Liver (tissue), 9 donors: ENCODE results near the gene DICER1. TPM values are rescaled to one million over a fixed set of nuclear protein-coding genes. Genes with fewer than 3 reads are reported as not detected.

Experiments
- DNase-seq: peaks from one replicate; pipeline ENCODE4 v3.0.0-alpha.2; 2017; ENCODE audit warnings: low spot score
- H3K27ac ChIP-seq, 2 donors: one replicate each; pipeline ENCODE4 v1.7.0; 2013; ENCODE audit warnings: inconsistent platforms in 2 of 2, low read length in 2 of 2, control low read depth in 1 of 2, low read depth in 1 of 2, mild to moderate bottlenecking in 1 of 2
- H3K27me3 ChIP-seq, 4 donors: one replicate each; pipeline versions ENCODE4 v1.6.1 to v1.7.0; 2013; ENCODE audit warnings: low read length in 3 of 4, inconsistent platforms in 1 of 4, mild to moderate bottlenecking in 1 of 4, moderate library complexity in 1 of 4; ENCODE audit not compliant: control insufficient read depth in 4 of 4, insufficient read depth in 4 of 4
- H3K36me3 ChIP-seq, 4 donors: one replicate each; pipeline versions ENCODE4 v1.6.1 to v1.7.0; 2013; ENCODE audit warnings: low read length in 3 of 4, mild to moderate bottlenecking in 3 of 4, low read depth in 1 of 4, moderate library complexity in 1 of 4; ENCODE audit not compliant: control insufficient read depth in 4 of 4, insufficient read depth in 3 of 4
- H3K4me1 ChIP-seq, 4 donors: one replicate each; pipeline versions ENCODE4 v1.6.1 to v1.7.0; 2013; ENCODE audit warnings: low read length in 3 of 4, mild to moderate bottlenecking in 3 of 4, moderate library complexity in 1 of 4; ENCODE audit not compliant: control insufficient read depth in 4 of 4, insufficient read depth in 4 of 4
- H3K4me3 ChIP-seq, 3 donors: one replicate each; pipeline versions ENCODE4 v1.6.1 to v1.7.0; 2013; ENCODE audit warnings: low read length in 3 of 3, control low read depth in 1 of 3, low read depth in 1 of 3, mild to moderate bottlenecking in 1 of 3
- H3K9ac ChIP-seq, 2 donors: one replicate each; pipeline ENCODE4 v1.7.0; 2013; ENCODE audit warnings: low read length in 2 of 2, mild to moderate bottlenecking in 2 of 2, moderate library complexity in 2 of 2, control low read depth in 1 of 2, low read depth in 1 of 2
- H3K9me3 ChIP-seq, 4 donors: one replicate each; pipeline versions ENCODE4 v1.6.1 to v1.7.0; 2013; ENCODE audit warnings: low read length in 3 of 4; ENCODE audit not compliant: control insufficient read depth in 4 of 4
- EGR1 ChIP-seq, 2 donors: IDR thresholded peaks; 2 replicates each; pipeline ENCODE4 v1.6.1; 2016 to 2018; ENCODE audit warnings: antibody characterized with exemption in 2 of 2, low read depth in 2 of 2
- FOXA1 ChIP-seq: IDR thresholded peaks from 2 replicates; pipeline ENCODE4 v1.6.1; 2016; ENCODE audit warnings: antibody characterized with exemption
- FOXA2 ChIP-seq: IDR thresholded peaks from 2 replicates; pipeline ENCODE4 v1.6.1; 2016; ENCODE audit warnings: antibody characterized with exemption
- HNF4A ChIP-seq, 2 donors: conservative IDR thresholded peaks; 2 replicates each; pipeline ENCODE4 v1.6.1; 2016; ENCODE audit warnings: antibody characterized with exemption in 2 of 2, mild to moderate bottlenecking in 2 of 2
- HNF4G ChIP-seq: IDR thresholded peaks from 2 replicates; pipeline ENCODE4 v1.6.1; 2016; ENCODE audit warnings: antibody characterized with exemption
- JUND ChIP-seq, 2 donors: IDR thresholded peaks; 2 replicates each; pipeline ENCODE4 v1.6.1; 2016; ENCODE audit warnings: antibody characterized with exemption in 2 of 2
- MAX ChIP-seq: IDR thresholded peaks from 2 replicates; pipeline ENCODE4 v1.6.1; 2016; ENCODE audit warnings: antibody characterized with exemption
- NR2F2 ChIP-seq: IDR thresholded peaks from 2 replicates; pipeline ENCODE4 v1.6.1; 2016; ENCODE audit warnings: antibody characterized with exemption
- RAD21 ChIP-seq, 2 donors: IDR thresholded peaks; 2 replicates each; pipeline ENCODE4 v1.6.1; 2016; ENCODE audit warnings: antibody characterized with exemption in 2 of 2, mild to moderate bottlenecking in 2 of 2
- REST ChIP-seq: IDR thresholded peaks from 2 replicates; pipeline ENCODE4 v1.6.1; 2016; ENCODE audit warnings: antibody characterized with exemption, mild to moderate bottlenecking
- RXRA ChIP-seq, 2 donors: IDR thresholded peaks; 2 replicates each; pipeline ENCODE4 v1.6.1; 2017 to 2018; ENCODE audit warnings: antibody characterized with exemption in 2 of 2, mild to moderate bottlenecking in 1 of 2
- SP1 ChIP-seq: IDR thresholded peaks from 2 replicates; pipeline ENCODE4 v1.6.1; 2018; ENCODE audit warnings: antibody characterized with exemption, mild to moderate bottlenecking
- TAF1 ChIP-seq: conservative IDR thresholded peaks from 2 replicates; pipeline ENCODE4 v1.6.1; 2016; ENCODE audit warnings: antibody characterized with exemption, mild to moderate bottlenecking
- WGBS: extraction: QIAGEN DNeasy Blood & Tissue Kit; methylation state at CpG from one replicate; pipeline ENCODE4 v1.1.7; 2013; 5-methylcytosine and 5-hydroxymethylcytosine counted together
- polyA plus RNA-seq, 2 donors: library from polyadenylated mRNA; stranded (reverse) in 1 of 2; unstranded in 1 of 2; fragments of 200-250 nt in 1 of 2; fragments of >200 nt in 1 of 2; fragmentation: Nextera tagmentation in 1 of 2; extraction: Ambion mirVana in 1 of 2; gene quantifications; one replicate each; pipeline versions ENCODE4 v1.2.1 to v1.2.3, GENCODE V29; 2013 to 2015
- total RNA-seq, 2 donors: library from RNA; depleted of rRNA; stranded (reverse); fragments of >200 nt; gene quantifications; one replicate each; pipeline ENCODE4 v1.2.3, GENCODE V29; 2014
- TF ChIP-seq, protein P1 (sequence below): fragments of 150-350 bp; IDR thresholded peaks from 2 replicates; pipeline ENCODE4 v1.5.1; 2017; ENCODE audit warnings: improper control_type of control experiment, low read depth, low read length; ENCODE audit not compliant: missing input control
- TF ChIP-seq, protein P2 (sequence below): IDR thresholded peaks from 2 replicates; pipeline ENCODE4 v1.6.1; 2016; ENCODE audit warnings: antibody characterized with exemption
- TF ChIP-seq, protein P3 (sequence below): IDR thresholded peaks from 2 replicates; pipeline ENCODE4 v1.6.1; 2016; ENCODE audit warnings: antibody characterized with exemption
- donor health status: healthy.
- donor health status: healthy.
- donor health status: healthy.
- donor health status: healthy.
- donor health status: healthy.

Gene DICER1
- total and polyA plus RNA-seq, 4 donors, result 7.5 to 43.6 (median 20.3) TPM

DNA sequence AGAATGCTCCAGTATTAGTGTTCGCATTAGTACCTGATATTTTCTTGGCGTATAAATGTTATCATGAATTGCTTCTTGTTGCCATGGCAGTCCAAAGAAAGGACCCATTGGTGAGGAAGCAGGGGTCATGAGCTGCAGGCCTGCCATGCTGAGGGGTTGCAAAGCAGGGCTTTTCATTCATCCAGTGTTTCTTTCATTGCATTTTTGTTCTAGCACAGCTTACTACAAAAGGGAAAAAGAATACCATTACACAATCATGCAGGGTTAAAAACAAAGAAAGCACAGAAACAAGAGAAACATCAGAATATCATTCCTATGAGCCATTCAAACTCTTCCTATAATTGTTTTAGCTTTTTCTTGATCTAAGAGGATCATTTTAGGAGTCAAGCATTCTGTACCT, 24.0 kb downstream of the DICER1 start (continued):
- TF ChIP-seq, protein P1, sequence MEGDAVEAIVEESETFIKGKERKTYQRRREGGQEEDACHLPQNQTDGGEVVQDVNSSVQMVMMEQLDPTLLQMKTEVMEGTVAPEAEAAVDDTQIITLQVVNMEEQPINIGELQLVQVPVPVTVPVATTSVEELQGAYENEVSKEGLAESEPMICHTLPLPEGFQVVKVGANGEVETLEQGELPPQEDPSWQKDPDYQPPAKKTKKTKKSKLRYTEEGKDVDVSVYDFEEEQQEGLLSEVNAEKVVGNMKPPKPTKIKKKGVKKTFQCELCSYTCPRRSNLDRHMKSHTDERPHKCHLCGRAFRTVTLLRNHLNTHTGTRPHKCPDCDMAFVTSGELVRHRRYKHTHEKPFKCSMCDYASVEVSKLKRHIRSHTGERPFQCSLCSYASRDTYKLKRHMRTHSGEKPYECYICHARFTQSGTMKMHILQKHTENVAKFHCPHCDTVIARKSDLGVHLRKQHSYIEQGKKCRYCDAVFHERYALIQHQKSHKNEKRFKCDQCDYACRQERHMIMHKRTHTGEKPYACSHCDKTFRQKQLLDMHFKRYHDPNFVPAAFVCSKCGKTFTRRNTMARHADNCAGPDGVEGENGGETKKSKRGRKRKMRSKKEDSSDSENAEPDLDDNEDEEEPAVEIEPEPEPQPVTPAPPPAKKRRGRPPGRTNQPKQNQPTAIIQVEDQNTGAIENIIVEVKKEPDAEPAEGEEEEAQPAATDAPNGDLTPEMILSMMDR, result no peak
- TF ChIP-seq HNF4G (no peak), NR2F2 (no peak)

DNA sequence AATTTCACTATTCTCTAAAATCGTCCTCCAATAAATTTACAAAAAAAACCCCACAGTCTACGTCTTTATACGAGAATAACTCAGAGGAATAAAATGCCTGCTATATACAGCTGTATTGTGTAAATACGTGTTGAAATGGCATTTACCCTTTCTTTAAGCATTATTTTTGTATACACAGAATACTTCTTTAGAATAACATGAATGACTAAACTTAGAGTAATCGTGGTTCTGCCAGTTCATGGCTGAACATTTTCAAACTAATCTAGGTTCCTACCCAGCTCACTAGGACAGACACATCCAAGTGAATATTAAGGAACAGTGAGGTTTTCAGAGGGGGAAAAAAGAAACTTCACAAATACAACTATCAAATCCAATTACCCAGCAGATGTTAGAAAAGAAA, 24.6 kb downstream of the DICER1 start:
- TF ChIP-seq, protein P1, result no peak
- TF ChIP-seq MAX (no peak), NR2F2 (no peak), JUND (IDR thresholded peaks at IDR 0.05) (no peak), FOXA1 (no peak), FOXA2 (no peak), SP1 (no peak), HNF4G (no peak), REST (no peak), RAD21 (IDR thresholded peaks at IDR 0.05) (no peak), EGR1 (IDR thresholded peaks at IDR 0.05; ENCODE audit: low read depth in 2 of 2) (no peak)
- TF ChIP-seq, protein P2, sequence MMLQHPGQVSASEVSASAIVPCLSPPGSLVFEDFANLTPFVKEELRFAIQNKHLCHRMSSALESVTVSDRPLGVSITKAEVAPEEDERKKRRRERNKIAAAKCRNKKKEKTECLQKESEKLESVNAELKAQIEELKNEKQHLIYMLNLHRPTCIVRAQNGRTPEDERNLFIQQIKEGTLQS, result no peak
- H3K27ac ChIP-seq, result no peak overlapping the region
- H3K36me3 ChIP-seq, result peaks cover 0 to 16% (median 3%) of the 10 kb centered on the region in 4 donors
- no peaks in the 10 kb centered on the region for H3K9me3 ChIP-seq
- no peak overlapping the region for H3K4me3 ChIP-seq
- H3K27me3 ChIP-seq, result no peaks in the 10 kb centered on the region
- no peak for DNase-seq
- H3K9ac ChIP-seq, result no peak overlapping the region
- WGBS, result 95% methylated on average over 5 of the region's 5 CpGs
- peaks cover 1 to 5% (median 3%) of the 10 kb centered on the region in 4 donors for H3K4me1 ChIP-seq

- no peak overlapping the region for H3K9ac ChIP-seq
- no peak overlapping the region for H3K4me3 ChIP-seq
- H3K9me3 ChIP-seq, result no peaks in the 10 kb centered on the region
- DNase-seq, result no peak
- peaks cover 2 to 19% (median 4%) of the 10 kb centered on the region in 4 donors for H3K36me3 ChIP-seq
- peaks cover 4 to 14% (median 8%) of the 10 kb centered on the region in 4 donors for H3K4me1 ChIP-seq
- no peak overlapping the region for H3K27ac ChIP-seq
- WGBS, result 94% methylated on average over 3 of the region's 3 CpGs
- H3K27me3 ChIP-seq, result no peaks in the 10 kb centered on the region
- TF ChIP-seq SP1 (no peak), RXRA (IDR thresholded peaks at IDR 0.05) (no peak), JUND (IDR thresholded peaks at IDR 0.05) (no peak), HNF4A (conservative IDR thresholded peaks at IDR 0.05) (no peak), HNF4G (no peak), TAF1 (no peak)
- TF ChIP-seq, protein P3, sequence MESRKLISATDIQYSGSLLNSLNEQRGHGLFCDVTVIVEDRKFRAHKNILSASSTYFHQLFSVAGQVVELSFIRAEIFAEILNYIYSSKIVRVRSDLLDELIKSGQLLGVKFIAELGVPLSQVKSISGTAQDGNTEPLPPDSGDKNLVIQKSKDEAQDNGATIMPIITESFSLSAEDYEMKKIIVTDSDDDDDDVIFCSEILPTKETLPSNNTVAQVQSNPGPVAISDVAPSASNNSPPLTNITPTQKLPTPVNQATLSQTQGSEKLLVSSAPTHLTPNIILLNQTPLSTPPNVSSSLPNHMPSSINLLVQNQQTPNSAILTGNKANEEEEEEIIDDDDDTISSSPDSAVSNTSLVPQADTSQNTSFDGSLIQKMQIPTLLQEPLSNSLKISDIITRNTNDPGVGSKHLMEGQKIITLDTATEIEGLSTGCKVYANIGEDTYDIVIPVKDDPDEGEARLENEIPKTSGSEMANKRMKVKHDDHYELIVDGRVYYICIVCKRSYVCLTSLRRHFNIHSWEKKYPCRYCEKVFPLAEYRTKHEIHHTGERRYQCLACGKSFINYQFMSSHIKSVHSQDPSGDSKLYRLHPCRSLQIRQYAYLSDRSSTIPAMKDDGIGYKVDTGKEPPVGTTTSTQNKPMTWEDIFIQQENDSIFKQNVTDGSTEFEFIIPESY, result no peak
- TF ChIP-seq, protein P1, result no peak
Measured at GRCh38 chr14:95130549-95130948, 26.8 kb downstream of the DICER1 start.
